Naive thymus-derived CD8-positive, alpha-beta T cell (primary cell): ENCODE measurements around the gene ATF4. TPM values are rescaled to one million over a fixed set of nuclear protein-coding genes. Genes with fewer than 3 reads are reported as not detected.

Source experiments
- ATAC-seq, 2 donors: fragments of 150-1000 bp; cut with Tn5 transposase in 1 of 2; sonication (Bioruptor Pico), chemical (Tn5 transposase) in 1 of 2; 1 replicate in 1 of 2; 2 replicates in 1 of 2; pipeline ENCODE4 v1.10.0; 2021; ENCODE audit warnings: mild to moderate bottlenecking in 2 of 2, moderate library complexity in 2 of 2
- POLR2A ChIA-PET: fragments of 350-600 bp; sonication (Branson Sonifier 250); formaldehyde crosslinking; loops from one replicate; lab custom pipeline; 2021; ENCODE audit warnings: antibody characterized with exemption; lab: Charles Lee
- DNase-seq, 10 donors: peaks; one replicate each; pipeline versions ENCODE4 v3.0.0 to v3.0.0-alpha.2; 2020 to 2022
- H3K27ac Mint-ChIP-seq, 10 donors: one replicate each; pipeline ENCODE4 v1.8.0; 2020 to 2022; ENCODE audit warnings: mild to moderate bottlenecking in 10 of 10, mixed read lengths in 10 of 10, moderate library complexity in 4 of 10, inconsistent platforms in 1 of 10
- H3K27me3 Mint-ChIP-seq, 5 donors: one replicate each; pipeline ENCODE4 v1.8.0; 2021 to 2022; ENCODE audit warnings: mixed read lengths in 5 of 5
- H3K36me3 Mint-ChIP-seq, 3 donors: one replicate each; pipeline ENCODE4 v1.8.0; 2020 to 2022; ENCODE audit warnings: mixed read lengths in 3 of 3, mild to moderate bottlenecking in 2 of 3, inconsistent platforms in 1 of 3
- H3K4me1 Mint-ChIP-seq, 4 donors: one replicate each; pipeline ENCODE4 v1.8.0; 2021 to 2022; ENCODE audit warnings: mixed read lengths in 4 of 4
- H3K4me3 Mint-ChIP-seq, 10 donors: one replicate each; pipeline ENCODE4 v1.8.0; 2020 to 2022; ENCODE audit warnings: mild to moderate bottlenecking in 10 of 10, mixed read lengths in 10 of 10, moderate library complexity in 6 of 10, inconsistent platforms in 1 of 10
- H3K9me3 Mint-ChIP-seq, 9 donors: one replicate each; pipeline ENCODE4 v1.8.0; 2020 to 2022; ENCODE audit warnings: mixed read lengths in 9 of 9, mild to moderate bottlenecking in 3 of 9, inconsistent platforms in 1 of 9, moderate library complexity in 1 of 9
- polyA plus RNA-seq, 3 donors: library from polyadenylated mRNA; unstranded; fragments of 300-500 nt; fragmentation: Illumina TruSeq; gene quantifications; one replicate each; pipeline ENCODE4 v1.2.3, GENCODE V29; 2021
- total RNA-seq, 8 experiments: library from RNA in 2 of 8; stranded (reverse) in 2 of 8; gene quantifications; one replicate each; pipeline ENCODE4 v1.2.3 and lab custom pipeline; 2021 to 2026

The ATF4 gene
- total and polyA plus RNA-seq, 5 experiments from 2014 or later: 51.9 to 312 (median 122) TPM

- peaks cover 0 to 31% (median 3%) of the 10 kb centered on the region in 3 donors for H3K36me3 Mint-ChIP-seq
- peaks cover 27 to 63% (median 56%) of the 10 kb centered on the region in 4 donors for H3K4me1 Mint-ChIP-seq
- peak within 1 kb of the TSS; percentile 89 to 98 (median 96) for H3K27ac Mint-ChIP-seq
Observed at GRCh38 chr22:39532215-39533073, 12.1 kb downstream of the ATF4 start, which contains the start of gene RPS19BP1. Gene RPS19BP1 (minus strand): TSS chr22:39532748. CDS start chr22:39532738, 10 bp downstream.

GRCh38 chr22:39534092-39534506 is 13.7 kb downstream of the ATF4 start:
- DNase-seq (no peak), ATAC-seq (no peak)
- Mint-ChIP-seq H3K9me3 (no peaks in the 10 kb centered on the region), H3K27ac (peak overlapping the region in 7 of 10 donors; percentile 34 to 69 (median 43)), H3K36me3 (peaks cover 0 to 20% (median 3%) of the 10 kb centered on the region in 3 donors), H3K4me1 (peaks cover 21 to 46% (median 40%) of the 10 kb centered on the region in 4 donors), H3K4me3 (no peak overlapping the region), H3K27me3 (peaks cover 0 to 1% (median 0%) of the 10 kb centered on the region in 5 donors)
- POLR2A ChIA-PET: interaction anchor here (0.7 to 10.6 kb wide), 8 partner anchors 9 to 948 kb away, joined by 3 to 135 read pairs (median 4); partner anchors contain the start of gene ATF4

More at GRCh38 chr22:39532215-39533073, 12.1 kb downstream of the ATF4 start, which contains the start of gene RPS19BP1:
- Mint-ChIP-seq H3K27me3 (peaks cover 0 to 1% (median 0%) of the 10 kb centered on the region in 5 donors), H3K9me3 (no peaks in the 10 kb centered on the region), H3K4me3 (peak within 1 kb of the TSS; percentile 90 to 99 (median 97))
- DNase-seq: peak; percentile 93 to 100 (median 99)
- POLR2A ChIA-PET: interaction anchor here (0.8 to 10.6 kb wide), 10 partner anchors 10 to 808 kb away, joined by 3 to 135 read pairs (median 6); partner anchors contain the start of genes ATF4, MIEF1 and RPL3
- ATAC-seq: peak; percentile 87 to 88

- H3K4me1 Mint-ChIP-seq: peaks cover 19 to 40% (median 33%) of the 10 kb centered on the region in 4 donors
- peaks cover 0 to 1% (median 0%) of the 10 kb centered on the region in 5 donors for H3K27me3 Mint-ChIP-seq
- ATAC-seq (peak; percentile 12 to 21), DNase-seq (peak; percentile 60 to 89 (median 80))
- H3K36me3 Mint-ChIP-seq: peaks cover 0 to 14% (median 3%) of the 10 kb centered on the region in 3 donors
- no peaks in the 10 kb centered on the region for H3K9me3 Mint-ChIP-seq
- H3K27ac Mint-ChIP-seq: peak overlapping the region in 7 of 10 donors; percentile 13 to 69 (median 40)
- POLR2A ChIA-PET: interaction anchor here (0.7 to 10.6 kb wide), 11 partner anchors 8 to 947 kb away, joined by 3 to 135 read pairs (median 3); partner anchors contain the start of gene ATF4
- H3K4me3 Mint-ChIP-seq: no peak overlapping the region
Observed at GRCh38 chr22:39534591-39535356, 14.4 kb downstream of the ATF4 start.

GRCh38 chr22:39535357-39535725 is 15.0 kb downstream of the ATF4 start:
- H3K27ac Mint-ChIP-seq: peak overlapping the region in 1 of 10 donors; percentile 40
- no peaks in the 10 kb centered on the region for H3K9me3 Mint-ChIP-seq
- DNase-seq (no peak), ATAC-seq (no peak)
- POLR2A ChIA-PET: interaction anchor here (0.5 to 10.6 kb wide), 5 partner anchors 17 to 501 kb away, joined by 3 to 135 read pairs (median 3); partner anchors contain the start of gene ATF4
- no peak overlapping the region for H3K4me3 Mint-ChIP-seq
- H3K4me1 Mint-ChIP-seq: peaks cover 16 to 34% (median 28%) of the 10 kb centered on the region in 4 donors
- H3K36me3 Mint-ChIP-seq: peaks cover 0 to 8% (median 3%) of the 10 kb centered on the region in 3 donors
- H3K27me3 Mint-ChIP-seq: peaks cover 0 to 1% (median 0%) of the 10 kb centered on the region in 5 donors

GRCh38 chr22:39535831-39536449 is 15.6 kb downstream of the ATF4 start:
- no peak overlapping the region for H3K4me3 Mint-ChIP-seq
- peak overlapping the region in 1 of 10 donors; percentile 40 for H3K27ac Mint-ChIP-seq

GRCh38 chr22:39536711-39537110 is 16.3 kb downstream of the ATF4 start:
- H3K36me3 Mint-ChIP-seq: no peaks in the 10 kb centered on the region
- POLR2A ChIA-PET: interaction anchor here (0.7 to 10.6 kb wide), 2 partner anchors 19 to 878 kb away, joined by 3 to 135 read pairs; partner anchors contain the start of gene ATF4
- no peak overlapping the region for H3K27ac Mint-ChIP-seq
- no peak overlapping the region for H3K4me3 Mint-ChIP-seq
- peaks cover 0 to 1% (median 0%) of the 10 kb centered on the region in 5 donors for H3K27me3 Mint-ChIP-seq
- peaks cover 7 to 20% (median 14%) of the 10 kb centered on the region in 4 donors for H3K4me1 Mint-ChIP-seq
- ATAC-seq: no peak
- no peaks in the 10 kb centered on the region for H3K9me3 Mint-ChIP-seq
- DNase-seq: no peak

More at GRCh38 chr22:39535831-39536449, 15.6 kb downstream of the ATF4 start:
- Mint-ChIP-seq H3K4me1 (peaks cover 11 to 28% (median 22%) of the 10 kb centered on the region in 4 donors), H3K27me3 (peaks cover 0 to 1% (median 0%) of the 10 kb centered on the region in 5 donors), H3K9me3 (no peaks in the 10 kb centered on the region), H3K36me3 (peaks cover 0 to 5% (median 0%) of the 10 kb centered on the region in 3 donors)
- DNase-seq: no peak
- ATAC-seq: no peak
- POLR2A ChIA-PET: interaction anchor here (0.5 to 10.6 kb wide), 3 partner anchors 18 to 489 kb away, joined by 3 to 135 read pairs (median 7); partner anchors contain the start of gene ATF4

GRCh38 chr22:39537975-39538374 is 17.6 kb downstream of the ATF4 start:
- ATAC-seq (no peak), DNase-seq (no peak)
- H3K9me3 Mint-ChIP-seq: no peaks in the 10 kb centered on the region
- H3K27me3 Mint-ChIP-seq: peaks cover 0 to 1% (median under 1%) of the 10 kb centered on the region in 5 donors
- H3K4me1 Mint-ChIP-seq: peaks cover 2 to 10% (median 4%) of the 10 kb centered on the region in 4 donors
- H3K27ac Mint-ChIP-seq: no peak overlapping the region
- no peak overlapping the region for H3K4me3 Mint-ChIP-seq
- POLR2A ChIA-PET: no interaction called here
- no peaks in the 10 kb centered on the region for H3K36me3 Mint-ChIP-seq

GRCh38 chr22:39543095-39543494 is 22.7 kb downstream of the ATF4 start:
- Mint-ChIP-seq H3K27me3 (peaks cover 25 to 44% (median 33%) of the 10 kb centered on the region in 5 donors), H3K9me3 (peaks cover 0 to 14% (median 0%) of the 10 kb centered on the region in 9 donors), H3K27ac (peak overlapping the region in 1 of 10 donors; percentile 40), H3K36me3 (no peaks in the 10 kb centered on the region), H3K4me3 (no peak overlapping the region), H3K4me1 (peaks cover 7 to 26% (median 15%) of the 10 kb centered on the region in 4 donors)
- POLR2A ChIA-PET: interaction anchor here (1.0 kb wide), 1 partner anchor 8 kb away, joined by 3 read pairs; no protein-coding TSS in a partner anchor
- no peak for DNase-seq
- ATAC-seq: peak; percentile 42 to 53

GRCh38 chr22:39545386-39546365 is 25.3 kb downstream of the ATF4 start:
- Mint-ChIP-seq H3K9me3 (peaks cover 0 to 14% (median 0%) of the 10 kb centered on the region in 9 donors), H3K4me1 (peaks cover 7 to 26% (median 15%) of the 10 kb centered on the region in 4 donors), H3K27me3 (peaks cover 25 to 57% (median 46%) of the 10 kb centered on the region in 5 donors), H3K4me3 (peak overlapping the region in 7 of 10 donors; percentile 18 to 85 (median 62)), H3K36me3 (no peaks in the 10 kb centered on the region), H3K27ac (peak overlapping the region in 5 of 10 donors; percentile 36 to 62 (median 45))
- peak; percentile 43 to 77 (median 70) for DNase-seq
- peak; percentile 72 to 81 for ATAC-seq
- POLR2A ChIA-PET: no interaction called here

- DNase-seq (no peak), ATAC-seq (no peak)
- H3K36me3 Mint-ChIP-seq: no peaks in the 10 kb centered on the region
- POLR2A ChIA-PET: no interaction called here
- peaks cover 25 to 70% (median 54%) of the 10 kb centered on the region in 5 donors for H3K27me3 Mint-ChIP-seq
- no peak overlapping the region for H3K27ac Mint-ChIP-seq
- peaks cover 7 to 26% (median 15%) of the 10 kb centered on the region in 4 donors for H3K4me1 Mint-ChIP-seq
- peaks cover 0 to 14% (median 0%) of the 10 kb centered on the region in 9 donors for H3K9me3 Mint-ChIP-seq
- no peak overlapping the region for H3K4me3 Mint-ChIP-seq
Observed at GRCh38 chr22:39546889-39547586, 26.7 kb downstream of the ATF4 start.
